ENCODE results near the gene ACSF3.

ACSF3 gene

GRCh38 chr16:89118361-89119165 is 24.9 kb downstream of the ACSF3 start:
- Histone ChIP-seq H3K36me3 (ENCODE audit: insufficient read depth, low read length) (peaks cover 41% of the 10 kb centered on the region), H3K27me3 (ENCODE audit: insufficient read depth, low read length) (no peaks in the 10 kb centered on the region), H2AFZ (ENCODE audit: low read depth, low read length) (no peak overlapping the region), H3K9me3 (ENCODE audit: low read length) (no peaks in the 10 kb centered on the region), H3K4me3 (ENCODE audit: low read length) (no peak overlapping the region), H3K4me1 (ENCODE audit: insufficient read depth, low read length) (peaks cover 16% of the 10 kb centered on the region)

GRCh38 chr16:89119166-89119621 is 25.5 kb downstream of the ACSF3 start:
- no peaks in the 10 kb centered on the region for H3K27me3 ChIP-seq (ENCODE audit: insufficient read depth, low read length)
- H3K4me1 ChIP-seq (ENCODE audit: insufficient read depth, low read length), result peaks cover 16% of the 10 kb centered on the region
- no peak overlapping the region for H2AFZ ChIP-seq (ENCODE audit: low read depth, low read length)
- H3K9me3 ChIP-seq (ENCODE audit: low read length), result no peaks in the 10 kb centered on the region
- H3K4me3 ChIP-seq (ENCODE audit: low read length), result no peak overlapping the region
- peaks cover 39% of the 10 kb centered on the region for H3K36me3 ChIP-seq (ENCODE audit: insufficient read depth, low read length)

GRCh38 chr16:89119661-89120141 is 26.0 kb downstream of the ACSF3 start:
- Histone ChIP-seq H3K27me3 (ENCODE audit: insufficient read depth, low read length) (no peaks in the 10 kb centered on the region), H3K36me3 (ENCODE audit: insufficient read depth, low read length) (peaks cover 40% of the 10 kb centered on the region), H3K4me1 (ENCODE audit: insufficient read depth, low read length) (peaks cover 14% of the 10 kb centered on the region)

DNA sequence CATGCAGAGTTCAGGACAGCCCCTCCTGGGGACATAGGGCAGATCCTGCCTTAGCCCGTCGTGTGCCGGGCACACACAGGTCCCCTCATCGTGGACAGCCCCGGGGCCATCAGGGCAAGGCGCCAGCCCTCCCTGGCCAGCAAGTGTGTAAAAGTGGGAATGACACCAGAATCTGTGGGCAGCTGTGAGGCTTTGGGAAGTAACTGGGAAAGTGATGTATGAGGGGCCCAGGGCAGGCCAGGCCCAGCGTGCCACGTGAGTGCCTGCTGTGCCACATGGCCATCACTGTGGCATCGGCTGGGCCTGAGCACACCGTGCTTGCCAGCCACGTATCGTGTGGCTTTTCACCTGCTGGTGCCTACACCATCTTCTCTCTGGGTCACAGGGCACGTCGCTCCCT is 26.6 kb downstream of the ACSF3 start:
- Histone ChIP-seq H3K9me3 (ENCODE audit: low read length) (no peaks in the 10 kb centered on the region), H2AFZ (ENCODE audit: low read depth, low read length) (no peak overlapping the region), H3K36me3 (ENCODE audit: insufficient read depth, low read length) (peaks cover 39% of the 10 kb centered on the region), H3K4me3 (ENCODE audit: low read length) (no peak overlapping the region), H3K4me1 (ENCODE audit: insufficient read depth, low read length) (peaks cover 13% of the 10 kb centered on the region), H3K27me3 (ENCODE audit: insufficient read depth, low read length) (no peaks in the 10 kb centered on the region)

More at GRCh38 chr16:89119661-89120141, 26.0 kb downstream of the ACSF3 start:
- Histone ChIP-seq H3K9me3 (ENCODE audit: low read length) (no peaks in the 10 kb centered on the region), H3K4me3 (ENCODE audit: low read length) (no peak overlapping the region), H2AFZ (ENCODE audit: low read depth, low read length) (no peak overlapping the region)

GRCh38 chr16:89120921-89121351 is 27.3 kb downstream of the ACSF3 start:
- H3K4me1 ChIP-seq (ENCODE audit: insufficient read depth, low read length), result peaks cover 13% of the 10 kb centered on the region
- H3K36me3 ChIP-seq (ENCODE audit: insufficient read depth, low read length), result peaks cover 39% of the 10 kb centered on the region
- no peaks in the 10 kb centered on the region for H3K27me3 ChIP-seq (ENCODE audit: insufficient read depth, low read length)
- H3K4me3 ChIP-seq (ENCODE audit: low read length), result no peak overlapping the region
- H3K9me3 ChIP-seq (ENCODE audit: low read length), result no peaks in the 10 kb centered on the region
- H2AFZ ChIP-seq (ENCODE audit: low read depth, low read length), result no peak overlapping the region

- Histone ChIP-seq H3K27me3 (ENCODE audit: insufficient read depth, low read length) (no peaks in the 10 kb centered on the region), H3K4me3 (ENCODE audit: low read length) (no peak overlapping the region), H3K9me3 (ENCODE audit: low read length) (no peaks in the 10 kb centered on the region), H3K4me1 (ENCODE audit: insufficient read depth, low read length) (peaks cover 13% of the 10 kb centered on the region), H3K36me3 (ENCODE audit: insufficient read depth, low read length) (peaks cover 37% of the 10 kb centered on the region), H2AFZ (ENCODE audit: low read depth, low read length) (no peak overlapping the region)
Measured at GRCh38 chr16:89121691-89122321, 28.2 kb downstream of the ACSF3 start.

DNA sequence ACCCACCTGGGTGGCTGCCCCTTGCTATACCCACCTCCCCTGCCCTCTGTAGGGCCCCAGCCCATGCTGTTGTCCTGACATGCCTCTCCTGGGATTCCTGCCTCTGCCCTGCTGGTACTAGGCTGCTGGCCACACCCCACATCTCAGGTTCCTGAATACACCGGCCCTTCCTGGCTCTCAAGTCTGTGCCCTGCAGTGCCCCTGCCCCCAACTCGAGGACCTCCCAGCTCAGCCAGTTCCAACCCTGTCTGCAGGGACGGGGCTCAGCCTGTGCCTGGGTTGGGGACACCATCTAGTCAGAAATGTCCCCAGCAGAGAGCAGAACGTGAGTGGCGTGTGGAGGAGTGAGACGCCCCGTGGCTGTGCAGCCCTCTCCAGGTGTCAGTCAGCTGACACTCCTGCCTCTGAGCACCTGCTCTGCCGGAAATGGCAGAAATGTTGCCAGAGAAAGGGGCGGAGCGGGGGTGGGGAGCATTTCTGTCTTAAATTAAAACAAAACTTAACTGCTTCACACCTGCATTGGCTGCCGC is 28.7 kb downstream of the ACSF3 start:
- Histone ChIP-seq H3K4me3 (ENCODE audit: low read length) (no peak overlapping the region), H3K27me3 (ENCODE audit: insufficient read depth, low read length) (no peaks in the 10 kb centered on the region), H3K4me1 (ENCODE audit: insufficient read depth, low read length) (peaks cover 13% of the 10 kb centered on the region), H3K9me3 (ENCODE audit: low read length) (no peaks in the 10 kb centered on the region), H2AFZ (ENCODE audit: low read depth, low read length) (no peak overlapping the region), H3K36me3 (ENCODE audit: insufficient read depth, low read length) (peaks cover 33% of the 10 kb centered on the region)

GRCh38 chr16:89123001-89123830 is 29.6 kb downstream of the ACSF3 start:
- no peak overlapping the region for H3K4me3 ChIP-seq (ENCODE audit: low read length)
- no peak overlapping the region for H2AFZ ChIP-seq (ENCODE audit: low read depth, low read length)
- H3K27me3 ChIP-seq (ENCODE audit: insufficient read depth, low read length), result no peaks in the 10 kb centered on the region
- H3K36me3 ChIP-seq (ENCODE audit: insufficient read depth, low read length), result peaks cover 33% of the 10 kb centered on the region
- no peaks in the 10 kb centered on the region for H3K9me3 ChIP-seq (ENCODE audit: low read length)
- H3K4me1 ChIP-seq (ENCODE audit: insufficient read depth, low read length), result peaks cover 6% of the 10 kb centered on the region

DNA sequence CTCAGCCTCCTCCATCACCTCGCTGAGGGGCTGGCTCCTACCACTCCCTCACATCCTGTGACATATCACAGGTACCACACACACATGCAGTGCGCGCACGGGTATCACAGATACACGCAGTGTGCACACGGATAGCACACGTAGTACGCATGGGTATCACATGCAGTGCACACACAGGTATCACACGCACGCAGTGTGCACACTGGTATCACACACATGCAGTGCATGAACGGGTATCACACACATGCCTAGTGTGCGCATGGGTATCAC is 30.1 kb downstream of the ACSF3 start:
- H3K9me3 ChIP-seq (ENCODE audit: low read length), result no peaks in the 10 kb centered on the region
- peaks cover 3% of the 10 kb centered on the region for H3K4me1 ChIP-seq (ENCODE audit: insufficient read depth, low read length)
- H2AFZ ChIP-seq (ENCODE audit: low read depth, low read length), result no peak overlapping the region
- no peak overlapping the region for H3K4me3 ChIP-seq (ENCODE audit: low read length)
- H3K27me3 ChIP-seq (ENCODE audit: insufficient read depth, low read length), result no peaks in the 10 kb centered on the region
- peaks cover 33% of the 10 kb centered on the region for H3K36me3 ChIP-seq (ENCODE audit: insufficient read depth, low read length)

GRCh38 chr16:89129378-89129777 is 35.7 kb downstream of the ACSF3 start:
- no peaks in the 10 kb centered on the region for H3K27me3 ChIP-seq (ENCODE audit: insufficient read depth, low read length)
- H3K9me3 ChIP-seq (ENCODE audit: low read length), result peaks cover 6% of the 10 kb centered on the region
- H3K36me3 ChIP-seq (ENCODE audit: insufficient read depth, low read length), result peaks cover 15% of the 10 kb centered on the region
- H2AFZ ChIP-seq (ENCODE audit: low read depth, low read length), result no peak overlapping the region
- H3K4me3 ChIP-seq (ENCODE audit: low read length), result no peak overlapping the region
- peaks cover 3% of the 10 kb centered on the region for H3K4me1 ChIP-seq (ENCODE audit: insufficient read depth, low read length)

- H3K4me1 ChIP-seq (ENCODE audit: insufficient read depth, low read length), result peaks cover 3% of the 10 kb centered on the region
- H2AFZ ChIP-seq (ENCODE audit: low read depth, low read length), result no peak overlapping the region
- H3K4me3 ChIP-seq (ENCODE audit: low read length), result no peak overlapping the region
- peaks cover 11% of the 10 kb centered on the region for H3K36me3 ChIP-seq (ENCODE audit: insufficient read depth, low read length)
- H3K27me3 ChIP-seq (ENCODE audit: insufficient read depth, low read length), result no peaks in the 10 kb centered on the region
- peaks cover 6% of the 10 kb centered on the region for H3K9me3 ChIP-seq (ENCODE audit: low read length)
Measured at GRCh38 chr16:89130448-89130847, 36.8 kb downstream of the ACSF3 start.

DNA sequence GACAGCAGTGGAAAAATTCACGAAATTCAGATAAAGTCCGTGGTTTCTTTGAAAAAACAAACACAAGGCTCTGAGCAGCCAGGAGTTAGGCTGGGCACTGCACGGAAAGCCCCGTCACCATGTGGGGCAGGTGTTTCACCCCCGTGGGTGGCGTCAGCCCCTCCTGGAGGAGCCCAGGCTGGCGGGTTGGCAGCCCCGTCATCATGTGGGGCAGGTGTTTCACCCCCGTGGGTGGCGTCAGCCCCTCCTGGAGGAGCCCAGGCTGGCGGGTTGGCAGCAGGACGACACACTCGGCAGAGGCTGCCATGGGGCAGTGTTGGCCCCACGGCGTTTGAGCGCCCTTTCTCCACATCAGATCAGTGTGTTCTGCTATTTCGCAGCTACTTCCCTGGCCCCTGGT is 38.1 kb downstream of the ACSF3 start:
- H3K36me3 ChIP-seq (ENCODE audit: insufficient read depth, low read length), result peaks cover 13% of the 10 kb centered on the region
- H3K9me3 ChIP-seq (ENCODE audit: low read length), result peaks cover 6% of the 10 kb centered on the region
- peaks cover 3% of the 10 kb centered on the region for H3K4me1 ChIP-seq (ENCODE audit: insufficient read depth, low read length)
- no peak overlapping the region for H3K4me3 ChIP-seq (ENCODE audit: low read length)
- H2AFZ ChIP-seq (ENCODE audit: low read depth, low read length), result no peak overlapping the region
- H3K27me3 ChIP-seq (ENCODE audit: insufficient read depth, low read length), result no peaks in the 10 kb centered on the region

Measured in neuron (in vitro differentiated cells).